IMR-90 (cell line): Measurements from ENCODE around the gene PRAME. TPM values are rescaled to one million over a fixed set of nuclear protein-coding genes. Genes with fewer than 3 reads are reported as not detected.

Experiments
- ATAC-seq: fragments of 200-7000 bp; cut with Tn5 transposase; 2 replicates; pipeline ENCODE4 v1.9.1; 2020; ENCODE audit warnings: low read depth, mild to moderate bottlenecking, moderate library complexity
- BruUV-seq: library from RNA; stranded (reverse); fragments of 400-500 nt; replicated peaks from 2 replicates; lab custom pipeline; 2021; lab: Mats Ljungman, UMichigan
- CTCF ChIA-PET: fragments of 300-600 bp; formaldehyde crosslinking; extraction: SDS; loops from one replicate; lab custom pipeline; 2021; ENCODE audit warnings: antibody characterized with exemption; lab: Yijun Ruan, JAX
- POLR2A ChIA-PET: fragments of 300-600 bp; sonication (Branson Sonifier 250); formaldehyde crosslinking; loops from one replicate; lab custom pipeline; 2022; ENCODE audit warnings: antibody characterized with exemption; ENCODE audit not compliant: unreplicated experiment; lab: Charles Lee
- DNase-seq: peaks from one replicate; pipeline ENCODE4 v3.0.0; 2013
- H2AFZ ChIP-seq: replicated peaks from 2 replicates; pipeline ENCODE3; 2013; ENCODE audit warnings: low read length, mild to moderate bottlenecking; ENCODE audit not compliant: poor library complexity
- H2AK5ac ChIP-seq: 2 replicates; pipeline ENCODE4 v1.6.1; 2013; ENCODE audit warnings: low read depth, low read length, inconsistent platforms
- H2AK9ac ChIP-seq: replicated peaks from 2 replicates; pipeline ENCODE3; 2013; ENCODE audit warnings: mild to moderate bottlenecking, low read depth, low read length, moderate library complexity; ENCODE audit not compliant: poor library complexity
- H2BK120ac ChIP-seq: 2 replicates; pipeline ENCODE4 v1.6.1; 2013; ENCODE audit warnings: low read depth, low read length, inconsistent platforms
- H2BK15ac ChIP-seq: 3 replicates; pipeline ENCODE4 v1.6.1; 2013; ENCODE audit warnings: low read depth, low read length, inconsistent platforms
- H2BK20ac ChIP-seq: 2 replicates; pipeline ENCODE4 v1.6.1; 2013; ENCODE audit warnings: low read depth, mild to moderate bottlenecking, inconsistent platforms, low read length, moderate library complexity
- H2BK5ac ChIP-seq: 2 replicates; pipeline ENCODE4 v1.6.1; 2013; ENCODE audit warnings: mild to moderate bottlenecking, low read depth, low read length, inconsistent platforms; ENCODE audit not compliant: poor library complexity, severe bottlenecking
- H3K14ac ChIP-seq: replicated peaks from 2 replicates; pipeline ENCODE4 v1.6.1; 2013; ENCODE audit warnings: low read depth, low read length, inconsistent platforms
- H3K18ac ChIP-seq: 2 replicates; pipeline ENCODE4 v1.6.1; 2013; ENCODE audit warnings: low read depth, low read length, control low read depth
- H3K23ac ChIP-seq: 2 replicates; pipeline ENCODE4 v1.6.1; 2013; ENCODE audit warnings: low read depth, low read length, inconsistent platforms
- H3K27ac ChIP-seq: 2 replicates; pipeline ENCODE4 v1.5.1; 2013; ENCODE audit warnings: mild to moderate bottlenecking, control low read depth, low read length; ENCODE audit not compliant: insufficient read depth
- H3K27me3 ChIP-seq: 2 replicates; pipeline ENCODE4 v1.6.1; 2013; ENCODE audit warnings: low read length; ENCODE audit not compliant: control insufficient read depth, insufficient read depth
- H3K36me3 ChIP-seq: 2 replicates; pipeline ENCODE4 v1.6.1; 2013; ENCODE audit warnings: low read length, mixed read lengths; ENCODE audit not compliant: control insufficient read depth, insufficient read depth
- H3K4ac ChIP-seq: 2 replicates; pipeline ENCODE4 v1.6.1; 2013; ENCODE audit warnings: low read depth, low read length, inconsistent platforms
- H3K4me1 ChIP-seq: 2 replicates; pipeline ENCODE4 v1.6.1; 2013; ENCODE audit warnings: low read length, mixed read lengths; ENCODE audit not compliant: control insufficient read depth, insufficient read depth
- H3K4me2 ChIP-seq: 2 replicates; pipeline ENCODE4 v1.6.1; 2013; ENCODE audit warnings: low read depth, mild to moderate bottlenecking, control low read depth, low read length, moderate library complexity
- H3K4me3 ChIP-seq: 2 replicates; pipeline ENCODE4 v1.5.1; 2013; ENCODE audit warnings: low read depth, mild to moderate bottlenecking, control low read depth, low read length, moderate library complexity; ENCODE audit not compliant: insufficient read depth
- H3K56ac ChIP-seq: 2 replicates; pipeline ENCODE4 v1.6.1; 2013; ENCODE audit warnings: low read length, inconsistent platforms; ENCODE audit not compliant: insufficient read depth; ENCODE audit errors: extremely low read depth
- H3K79me1 ChIP-seq, 2 experiments: 2 replicates each; pipeline ENCODE4 v1.6.1; 2013; ENCODE audit warnings: low read length in 2 of 2, inconsistent platforms in 1 of 2, low read depth in 1 of 2
- H3K9ac ChIP-seq: 2 replicates; pipeline ENCODE4 v1.6.1; 2013; ENCODE audit warnings: low read depth, low read length, control low read depth
- H3K9me1 ChIP-seq: 2 replicates; pipeline ENCODE4 v1.6.1; 2013; ENCODE audit warnings: low read length, inconsistent platforms; ENCODE audit not compliant: insufficient read depth
- H3K9me3 ChIP-seq: 2 replicates; pipeline ENCODE4 v1.6.1; 2013; ENCODE audit warnings: low read length; ENCODE audit not compliant: control insufficient read depth, insufficient read depth
- H4K20me1 ChIP-seq: 2 replicates; pipeline ENCODE4 v1.6.1; 2013; ENCODE audit warnings: low read length, inconsistent platforms; ENCODE audit not compliant: insufficient read depth
- H4K5ac ChIP-seq: 2 replicates; pipeline ENCODE4 v1.6.1; 2013; ENCODE audit warnings: mild to moderate bottlenecking, low read depth, low read length, control low read depth
- H4K8ac ChIP-seq, 2 experiments: 2 replicates each; pipeline ENCODE4 v1.6.1; 2013; ENCODE audit warnings: low read depth in 2 of 2, low read length in 2 of 2, control low read depth in 1 of 2, inconsistent platforms in 1 of 2
- H4K91ac ChIP-seq: 2 replicates; pipeline ENCODE4 v1.6.1; 2013; ENCODE audit warnings: low read depth, low read length, inconsistent platforms; ENCODE audit not compliant: insufficient read depth
- BHLHE40 ChIP-seq: fragments of 150-350 bp; IDR thresholded peaks from 2 replicates; pipeline ENCODE4 v1.6.1; 2016; ENCODE audit warnings: mild to moderate bottlenecking, low read depth, low read length
- CEBPB ChIP-seq: IDR thresholded peaks from 2 replicates; pipeline ENCODE4 v1.6.1; 2012; ENCODE audit warnings: low read depth, low read length, improper control_type of control experiment
- CHD1 ChIP-seq: IDR thresholded peaks from 2 replicates; pipeline ENCODE4 v1.6.1; 2012; ENCODE audit warnings: low read depth, low read length, improper control_type of control experiment
- ELK1 ChIP-seq: fragments of 150-350 bp; IDR thresholded peaks from 2 replicates; pipeline ENCODE4 v1.6.1; 2016; ENCODE audit warnings: low read depth, mild to moderate bottlenecking, low read length, moderate library complexity, borderline replicate concordance
- FOS ChIP-seq: fragments of 150-350 bp; IDR thresholded peaks from 2 replicates; pipeline ENCODE4 v1.6.1; 2016; ENCODE audit warnings: low read depth, low read length
- MAFK ChIP-seq: IDR thresholded peaks from 2 replicates; pipeline ENCODE4 v1.6.1; 2012; ENCODE audit warnings: low read depth, low read length, improper control_type of control experiment
- MAZ ChIP-seq: IDR thresholded peaks from 2 replicates; pipeline ENCODE4 v1.6.1; 2012; ENCODE audit warnings: low read depth, mild to moderate bottlenecking, low read length, improper control_type of control experiment, moderate library complexity, borderline replicate concordance
- MXI1 ChIP-seq: IDR thresholded peaks from 2 replicates; pipeline ENCODE4 v1.6.1; 2012; ENCODE audit warnings: low read depth, mild to moderate bottlenecking, low read length, moderate library complexity, borderline replicate concordance
- NFE2L2 ChIP-seq: fragments of 150-350 bp; IDR thresholded peaks from 2 replicates; pipeline ENCODE4 v1.6.1; 2016; ENCODE audit warnings: low read depth, mild to moderate bottlenecking, low read length
- POLR2A ChIP-seq: IDR thresholded peaks from 2 replicates; pipeline ENCODE4 v1.6.1; 2012; ENCODE audit warnings: mild to moderate bottlenecking, low read depth, low read length
- RAD21 ChIP-seq: IDR thresholded peaks from 2 replicates; pipeline ENCODE4 v1.6.1; 2012; ENCODE audit warnings: low read length, improper control_type of control experiment
- RCOR1 ChIP-seq: IDR thresholded peaks from 2 replicates; pipeline ENCODE4 v1.6.1; 2012; ENCODE audit warnings: mild to moderate bottlenecking, low read length, improper control_type of control experiment; ENCODE audit not compliant: insufficient replicate concordance
- RFX5 ChIP-seq: IDR thresholded peaks from 2 replicates; pipeline ENCODE4 v1.8.0; 2012; ENCODE audit warnings: low read depth, mild to moderate bottlenecking, low read length, moderate library complexity
- SMC3 ChIP-seq: fragments of 150-350 bp; IDR thresholded peaks from 2 replicates; pipeline ENCODE4 v1.6.1; 2016; ENCODE audit warnings: low read depth, mild to moderate bottlenecking, antibody characterized with exemption, low read length, moderate library complexity
- WGBS, 2 experiments: methylation state at CpG; one replicate each; pipeline versions ENCODE4 v1.1.5 to v1.1.7; 2013; ENCODE audit warnings: missing lambda C conversion rate in 2 of 2; ENCODE audit not compliant: insufficient read length in 1 of 2; ENCODE audit errors: extremely low coverage in 2 of 2; 5-methylcytosine and 5-hydroxymethylcytosine counted together
- dilution Hi-C: fragments of 300-500 bp; cut with HindIII; formaldehyde crosslinking; loops from one replicate; pipeline ENCODE4 v1.14.3; 2018; ENCODE audit warnings: low sequenced_read_pairs; ENCODE audit not compliant: unreplicated experiment
- in situ Hi-C: fragments of 300-500 bp; cut with MboI; formaldehyde crosslinking; loops from 3 replicates; pipeline ENCODE4 v1.14.3; 2019; ENCODE audit warnings: low sequenced_read_pairs, inconsistent platforms, mixed read lengths
- intact Hi-C: fragments of 100-400 bp; cut with micrococcal nuclease; formaldehyde crosslinking; loops from 2 replicates; pipeline ENCODE4 v1.10.0; 2022
- polyA plus RNA-seq, 3 experiments: library from polyadenylated mRNA; depleted of rRNA; stranded (reverse); fragments of >200 nt; gene quantifications; 2 replicates each; pipeline ENCODE4 v1.2.3, GENCODE V29; 2012; ENCODE audit warnings: low replicate concordance in 1 of 3
- total RNA-seq: library from RNA; depleted of rRNA; stranded (reverse); fragments of >200 nt; gene quantifications from 2 replicates; pipeline ENCODE4 v1.2.3, GENCODE V29; 2012
- TF ChIP-seq, protein P1 (sequence below): conservative IDR thresholded peaks from 2 replicates; pipeline ENCODE4 v1.5.1; 2012; ENCODE audit warnings: mild to moderate bottlenecking, low read depth, low read length, improper control_type of control experiment
- TF ChIP-seq, protein P2 (sequence below): fragments of 150-350 bp; IDR thresholded peaks from 2 replicates; pipeline ENCODE4 v1.6.1; 2017; ENCODE audit warnings: mild to moderate bottlenecking, antibody characterized with exemption, low read length, low read depth

PRAME gene
- total and polyA plus RNA-seq, 2 of the 4 experiments (the other 2 are of a cell fraction) = not detected

GRCh38 chr22:22534604-22535415 is 24.3 kb downstream of the PRAME start:
- no peak overlapping the region for H3K56ac ChIP-seq
- no peak for TF ChIP-seq POLR2A
- TF ChIP-seq CHD1 = no peak
- no peak for TF ChIP-seq RFX5
- TF ChIP-seq CEBPB = no peak
- no peak for TF ChIP-seq SMC3
- no peak for TF ChIP-seq FOS
- TF ChIP-seq MAZ = no peak
- no peak for TF ChIP-seq RCOR1
- TF ChIP-seq, protein P1, sequence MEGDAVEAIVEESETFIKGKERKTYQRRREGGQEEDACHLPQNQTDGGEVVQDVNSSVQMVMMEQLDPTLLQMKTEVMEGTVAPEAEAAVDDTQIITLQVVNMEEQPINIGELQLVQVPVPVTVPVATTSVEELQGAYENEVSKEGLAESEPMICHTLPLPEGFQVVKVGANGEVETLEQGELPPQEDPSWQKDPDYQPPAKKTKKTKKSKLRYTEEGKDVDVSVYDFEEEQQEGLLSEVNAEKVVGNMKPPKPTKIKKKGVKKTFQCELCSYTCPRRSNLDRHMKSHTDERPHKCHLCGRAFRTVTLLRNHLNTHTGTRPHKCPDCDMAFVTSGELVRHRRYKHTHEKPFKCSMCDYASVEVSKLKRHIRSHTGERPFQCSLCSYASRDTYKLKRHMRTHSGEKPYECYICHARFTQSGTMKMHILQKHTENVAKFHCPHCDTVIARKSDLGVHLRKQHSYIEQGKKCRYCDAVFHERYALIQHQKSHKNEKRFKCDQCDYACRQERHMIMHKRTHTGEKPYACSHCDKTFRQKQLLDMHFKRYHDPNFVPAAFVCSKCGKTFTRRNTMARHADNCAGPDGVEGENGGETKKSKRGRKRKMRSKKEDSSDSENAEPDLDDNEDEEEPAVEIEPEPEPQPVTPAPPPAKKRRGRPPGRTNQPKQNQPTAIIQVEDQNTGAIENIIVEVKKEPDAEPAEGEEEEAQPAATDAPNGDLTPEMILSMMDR = no peak
- TF ChIP-seq, protein P2, sequence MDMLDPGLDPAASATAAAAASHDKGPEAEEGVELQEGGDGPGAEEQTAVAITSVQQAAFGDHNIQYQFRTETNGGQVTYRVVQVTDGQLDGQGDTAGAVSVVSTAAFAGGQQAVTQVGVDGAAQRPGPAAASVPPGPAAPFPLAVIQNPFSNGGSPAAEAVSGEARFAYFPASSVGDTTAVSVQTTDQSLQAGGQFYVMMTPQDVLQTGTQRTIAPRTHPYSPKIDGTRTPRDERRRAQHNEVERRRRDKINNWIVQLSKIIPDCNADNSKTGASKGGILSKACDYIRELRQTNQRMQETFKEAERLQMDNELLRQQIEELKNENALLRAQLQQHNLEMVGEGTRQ = no peak
- no peak for TF ChIP-seq NFE2L2
- no peak for TF ChIP-seq MAFK
- no peak for TF ChIP-seq ELK1
- no peak for TF ChIP-seq MXI1
- no peak for TF ChIP-seq BHLHE40
- no peak for TF ChIP-seq RAD21
- no peak overlapping the region for H3K14ac ChIP-seq
- H3K27me3 ChIP-seq = no peaks in the 10 kb centered on the region
- H3K9ac ChIP-seq = no peak overlapping the region
- no peak overlapping the region for H3K27ac ChIP-seq
- H2AK5ac ChIP-seq = no peak overlapping the region
- WGBS, 2 experiments = no CpG with 5 or more reads among the region's 9 CpGs
- H4K20me1 ChIP-seq = no peaks in the 10 kb centered on the region
- no peak overlapping the region for H3K4me3 ChIP-seq
- no peaks in the 10 kb centered on the region for H3K9me3 ChIP-seq
- POLR2A ChIA-PET = no interaction called here
- H3K79me1 ChIP-seq = no peaks in the 10 kb centered on the region
- no peaks in the 10 kb centered on the region for H3K4me1 ChIP-seq
- H2AFZ ChIP-seq = no peak overlapping the region
- no peak overlapping the region for H2BK20ac ChIP-seq
- no peak overlapping the region for H2BK5ac ChIP-seq
- intact Hi-C loops (no loop called here), in situ Hi-C loops (no loop called here), dilution Hi-C loops (no loop called here)
- H3K36me3 ChIP-seq = no peaks in the 10 kb centered on the region
- H3K23ac ChIP-seq = no peak overlapping the region
- no peak overlapping the region for H4K91ac ChIP-seq
- no peaks in the 10 kb centered on the region for H3K9me1 ChIP-seq
- no TSS peak for BruUV-seq
- DNase-seq (no peak), ATAC-seq (no peak)
- no peak overlapping the region for H2AK9ac ChIP-seq
- H3K4ac ChIP-seq = no peak overlapping the region
- H3K4me2 ChIP-seq = no peak overlapping the region
- no peak overlapping the region for H2BK120ac ChIP-seq
- H3K18ac ChIP-seq = no peak overlapping the region
- H4K8ac ChIP-seq = no peak overlapping the region
- H2BK15ac ChIP-seq = no peak overlapping the region
- CTCF ChIA-PET = no interaction called here
- no peak overlapping the region for H4K5ac ChIP-seq
